Astrocyte (in vitro differentiated cells and primary cell): Measurements from ENCODE around the gene ZFYVE27. TPM values are rescaled to one million over a fixed set of nuclear protein-coding genes. Genes with fewer than 3 reads are reported as not detected.
A peak's percentile ranks its signal among the peaks of the same experiment; 100 is the strongest.

Source experiments
- DNase-seq: peaks from one replicate; pipeline ENCODE4 v3.0.0-alpha.2; 2010; ENCODE audit warnings: low read depth
- FAIRE-seq: peaks from 2 replicates; lab custom pipeline; 2011; peaks lifted over from hg19 to GRCh38; lab: Jason Lieb, UNC
- H2AFZ ChIP-seq: 2 replicates; pipeline ENCODE4 v1.6.0; 2012; ENCODE audit warnings: low read depth, low read length, inconsistent platforms
- H3K27ac ChIP-seq: 2 replicates; pipeline ENCODE4 v1.5.1; 2011; ENCODE audit warnings: low read depth, low read length, inconsistent platforms
- H3K27me3 ChIP-seq: 2 replicates; pipeline ENCODE4 v1.6.0; 2011; ENCODE audit warnings: low read length, inconsistent platforms; ENCODE audit not compliant: insufficient read depth
- H3K36me3 ChIP-seq: 2 replicates; pipeline ENCODE4 v1.5.1; 2011; ENCODE audit warnings: low read length, inconsistent platforms; ENCODE audit not compliant: insufficient read depth
- H3K4me1 ChIP-seq: 2 replicates; pipeline ENCODE4 v1.5.1; 2011; ENCODE audit warnings: low read length, inconsistent platforms; ENCODE audit not compliant: insufficient read depth
- H3K4me2 ChIP-seq: 2 replicates; pipeline ENCODE4 v1.6.0; 2012; ENCODE audit warnings: low read length, inconsistent platforms
- H3K4me3 ChIP-seq: 2 replicates; pipeline ENCODE4 v1.5.1; 2011; ENCODE audit warnings: low read depth, mild to moderate bottlenecking, low read length, inconsistent platforms; ENCODE audit not compliant: insufficient read depth
- H3K79me2 ChIP-seq: 2 replicates; pipeline ENCODE4 v1.6.0; 2012; ENCODE audit warnings: mild to moderate bottlenecking, low read length, inconsistent platforms; ENCODE audit not compliant: insufficient read depth
- H3K9ac ChIP-seq: 2 replicates; pipeline ENCODE4 v1.6.0; 2012; ENCODE audit warnings: mild to moderate bottlenecking, low read length, inconsistent platforms
- H3K9me3 ChIP-seq: 2 replicates; pipeline ENCODE4 v1.5.1; 2012; ENCODE audit warnings: low read depth, mild to moderate bottlenecking, low read length, inconsistent platforms; ENCODE audit not compliant: insufficient read depth
- H4K20me1 ChIP-seq: 2 replicates; pipeline ENCODE4 v1.6.0; 2012; ENCODE audit warnings: low read length, inconsistent platforms; ENCODE audit not compliant: insufficient read depth
- H3K27ac Mint-ChIP-seq: one replicate; pipeline ENCODE4 v1.8.0; 2021; ENCODE audit warnings: mild to moderate bottlenecking, mixed read lengths; ENCODE audit not compliant: unreplicated experiment
- H3K27me3 Mint-ChIP-seq: one replicate; pipeline ENCODE4 v1.8.0; 2021; ENCODE audit warnings: low read depth, mixed read lengths; ENCODE audit not compliant: unreplicated experiment
- H3K36me3 Mint-ChIP-seq: one replicate; pipeline ENCODE4 v1.8.0; 2021; ENCODE audit warnings: low read depth, mixed read lengths; ENCODE audit not compliant: unreplicated experiment
- H3K4me1 Mint-ChIP-seq: one replicate; pipeline ENCODE4 v1.8.0; 2021; ENCODE audit warnings: low read depth, mixed read lengths; ENCODE audit not compliant: unreplicated experiment
- H3K4me3 Mint-ChIP-seq: one replicate; pipeline ENCODE4 v1.8.0; 2021; ENCODE audit warnings: mild to moderate bottlenecking, moderate library complexity, mixed read lengths; ENCODE audit not compliant: unreplicated experiment
- H3K9me3 Mint-ChIP-seq: one replicate; pipeline ENCODE4 v1.8.0; 2021; ENCODE audit warnings: mild to moderate bottlenecking, mixed read lengths; ENCODE audit not compliant: unreplicated experiment
- CTCF ChIP-seq: IDR thresholded peaks from 2 replicates; pipeline ENCODE4 v1.5.1; 2011; ENCODE audit warnings: low read depth, mild to moderate bottlenecking, inconsistent platforms, low read length, moderate library complexity; ENCODE audit not compliant: insufficient read depth
- EZH2 ChIP-seq: IDR thresholded peaks from 2 replicates; pipeline ENCODE4 v1.6.1; 2012; ENCODE audit warnings: mild to moderate bottlenecking, low read length, inconsistent platforms; ENCODE audit not compliant: insufficient read depth
- total RNA-seq: library from RNA; stranded (reverse); gene quantifications from 2 replicates; pipeline ENCODE4 v1.2.1, GENCODE V29; 2021

ZFYVE27 gene
- total RNA-seq, 1 donor from 2014 or later, result 32.8 TPM

- Mint-ChIP-seq H3K9me3 (no peaks in the 10 kb centered on the region), H3K27me3 (peaks cover 10% of the 10 kb centered on the region), H3K27ac (no peak overlapping the region), H3K4me3 (no peak overlapping the region), H3K4me1 (no peaks in the 10 kb centered on the region), H3K36me3 (no peaks in the 10 kb centered on the region)
- H3K4me2 ChIP-seq, result no peak overlapping the region
- peaks cover 3% of the 10 kb centered on the region for H3K27me3 ChIP-seq
- no peak overlapping the region for H3K4me3 ChIP-seq
- no peaks in the 10 kb centered on the region for H4K20me1 ChIP-seq
- H3K9me3 ChIP-seq, result no peaks in the 10 kb centered on the region
- TF ChIP-seq CTCF (peak; percentile 83), EZH2 (no peak)
- DNase-seq (peak; percentile 33), FAIRE-seq (peak; percentile 52)
- H3K36me3 ChIP-seq, result no peaks in the 10 kb centered on the region
- no peak overlapping the region for H2AFZ ChIP-seq
- no peaks in the 10 kb centered on the region for H3K4me1 ChIP-seq
- H3K9ac ChIP-seq, result no peak overlapping the region
- no peaks in the 10 kb centered on the region for H3K79me2 ChIP-seq
- no peak overlapping the region for H3K27ac ChIP-seq
Observed at GRCh38 chr10:97701438-97702069, 35.4 kb upstream of the ZFYVE27 start.

- H3K27me3 Mint-ChIP-seq, result peaks cover 14% of the 10 kb centered on the region
- Histone ChIP-seq H4K20me1 (no peaks in the 10 kb centered on the region), H3K4me3 (no peak overlapping the region), H3K9ac (no peak overlapping the region), H3K27ac (no peak overlapping the region), H3K9me3 (no peaks in the 10 kb centered on the region), H2AFZ (no peak overlapping the region), H3K79me2 (no peaks in the 10 kb centered on the region), H3K4me2 (no peak overlapping the region), H3K36me3 (no peaks in the 10 kb centered on the region), H3K27me3 (peaks cover 3% of the 10 kb centered on the region), H3K4me1 (no peaks in the 10 kb centered on the region)
- TF ChIP-seq CTCF, result no peak
- no peak for TF ChIP-seq EZH2
- no peak for DNase-seq
- FAIRE-seq, result no peak
- H3K4me3 Mint-ChIP-seq, result no peak overlapping the region
- H3K27ac Mint-ChIP-seq, result no peak overlapping the region
- H3K9me3 Mint-ChIP-seq, result no peaks in the 10 kb centered on the region
- no peaks in the 10 kb centered on the region for H3K36me3 Mint-ChIP-seq
- peaks cover 6% of the 10 kb centered on the region for H3K4me1 Mint-ChIP-seq
Observed at GRCh38 chr10:97703398-97704067, 33.4 kb upstream of the ZFYVE27 start.

GRCh38 chr10:97704341-97704740 lies 32.6 kb upstream of the ZFYVE27 start:
- H3K9me3 ChIP-seq, result no peaks in the 10 kb centered on the region
- H3K27me3 Mint-ChIP-seq, result peaks cover 14% of the 10 kb centered on the region
- H3K79me2 ChIP-seq, result no peaks in the 10 kb centered on the region
- peaks cover 10% of the 10 kb centered on the region for H3K4me1 Mint-ChIP-seq
- H4K20me1 ChIP-seq, result no peaks in the 10 kb centered on the region
- H3K4me1 ChIP-seq, result peaks cover 5% of the 10 kb centered on the region
- H3K9me3 Mint-ChIP-seq, result peaks cover 1% of the 10 kb centered on the region
- H3K36me3 ChIP-seq, result no peaks in the 10 kb centered on the region
- no peak overlapping the region for H3K27ac ChIP-seq
- TF ChIP-seq EZH2 (no peak), CTCF (no peak)
- no peak overlapping the region for H3K4me3 Mint-ChIP-seq
- H3K4me3 ChIP-seq, result no peak overlapping the region
- FAIRE-seq, result no peak
- H3K27ac Mint-ChIP-seq, result no peak overlapping the region
- no peaks in the 10 kb centered on the region for H3K36me3 Mint-ChIP-seq
- DNase-seq, result no peak
- H3K27me3 ChIP-seq, result peaks cover 3% of the 10 kb centered on the region
- H3K4me2 ChIP-seq, result no peak overlapping the region
- H3K9ac ChIP-seq, result no peak overlapping the region
- no peak overlapping the region for H2AFZ ChIP-seq
